Uterus (tissue), 2 donors: ENCODE results near the gene PTPRM.

Experiments
- POLR2A ChIP-seq, 2 donors: fragments of 450-650 bp; IDR thresholded peaks; one replicate each; pipeline ENCODE4 v1.6.1; 2016; ENCODE audit warnings: antibody characterized with exemption in 2 of 2, mild to moderate bottlenecking in 1 of 2, moderate library complexity in 1 of 2
- TF ChIP-seq, protein P1 (sequence below), 4 experiments: fragments of 200-600 bp in 2 of 4; fragments of 450-650 bp in 2 of 4; sonication (generic) in 2 of 4; IDR thresholded peaks; one replicate each; pipeline ENCODE4 v1.5.1; 2016 to 2019; ENCODE audit warnings: antibody characterized with exemption in 4 of 4, mild to moderate bottlenecking in 2 of 4, moderate library complexity in 1 of 4

DNA sequence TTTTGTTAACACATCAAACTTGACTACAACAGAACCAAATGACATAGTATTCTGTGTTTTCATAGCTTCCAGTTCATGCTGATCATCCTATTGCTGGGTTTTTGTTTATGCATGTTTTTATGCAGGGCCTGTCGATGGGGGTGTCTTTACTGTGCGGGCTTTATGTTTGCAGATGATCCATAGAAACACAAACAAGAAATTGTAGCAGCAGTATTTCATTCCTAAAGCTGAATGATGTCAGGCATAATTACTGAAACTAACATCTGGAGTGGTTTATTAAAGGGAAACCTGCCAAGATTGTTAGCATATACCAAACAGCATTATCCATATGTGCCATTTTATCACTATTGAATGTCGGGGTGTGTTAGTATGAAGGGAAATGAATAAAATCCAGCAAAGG, 129.7 kb downstream of the PTPRM start:
- TF ChIP-seq POLR2A (IDR thresholded peaks at IDR 0.05) = no peak
- TF ChIP-seq, protein P1, sequence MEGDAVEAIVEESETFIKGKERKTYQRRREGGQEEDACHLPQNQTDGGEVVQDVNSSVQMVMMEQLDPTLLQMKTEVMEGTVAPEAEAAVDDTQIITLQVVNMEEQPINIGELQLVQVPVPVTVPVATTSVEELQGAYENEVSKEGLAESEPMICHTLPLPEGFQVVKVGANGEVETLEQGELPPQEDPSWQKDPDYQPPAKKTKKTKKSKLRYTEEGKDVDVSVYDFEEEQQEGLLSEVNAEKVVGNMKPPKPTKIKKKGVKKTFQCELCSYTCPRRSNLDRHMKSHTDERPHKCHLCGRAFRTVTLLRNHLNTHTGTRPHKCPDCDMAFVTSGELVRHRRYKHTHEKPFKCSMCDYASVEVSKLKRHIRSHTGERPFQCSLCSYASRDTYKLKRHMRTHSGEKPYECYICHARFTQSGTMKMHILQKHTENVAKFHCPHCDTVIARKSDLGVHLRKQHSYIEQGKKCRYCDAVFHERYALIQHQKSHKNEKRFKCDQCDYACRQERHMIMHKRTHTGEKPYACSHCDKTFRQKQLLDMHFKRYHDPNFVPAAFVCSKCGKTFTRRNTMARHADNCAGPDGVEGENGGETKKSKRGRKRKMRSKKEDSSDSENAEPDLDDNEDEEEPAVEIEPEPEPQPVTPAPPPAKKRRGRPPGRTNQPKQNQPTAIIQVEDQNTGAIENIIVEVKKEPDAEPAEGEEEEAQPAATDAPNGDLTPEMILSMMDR (IDR thresholded peaks at IDR 0.05) = no peak
